MM.1S (cell line): Measurements from ENCODE around the gene WT1.

ENCODE experiments used
- DNase-seq: peaks from one replicate; pipeline ENCODE4 v3.0.0-alpha.2; 2015
- H2AFZ ChIP-seq: fragments of 300-600 bp; sonication (generic); 2 replicates; pipeline ENCODE4 v1.6.0; 2016; ENCODE audit warnings: antibody characterized with exemption, low read length
- H3F3A ChIP-seq: fragments of 300-600 bp; sonication (generic); 2 replicates; pipeline ENCODE4 v1.6.1; 2016; ENCODE audit warnings: mild to moderate bottlenecking, antibody characterized with exemption, low read length, moderate library complexity, mixed read lengths; ENCODE audit not compliant: insufficient read depth
- H3K27ac ChIP-seq: fragments of 300-600 bp; sonication (generic); 2 replicates; pipeline ENCODE4 v1.5.1; 2016; ENCODE audit warnings: mild to moderate bottlenecking, low read length
- H3K27me3 ChIP-seq: fragments of 300-600 bp; sonication (generic); replicated peaks from 2 replicates; pipeline ENCODE4 v1.6.0; 2016; ENCODE audit warnings: low read length; ENCODE audit not compliant: insufficient read depth
- H3K36me3 ChIP-seq: fragments of 300-600 bp; sonication (generic); replicated peaks from 2 replicates; pipeline ENCODE4 v1.6.1; 2016; ENCODE audit warnings: mild to moderate bottlenecking, low read length, mixed read lengths; ENCODE audit not compliant: insufficient read depth
- H3K4me1 ChIP-seq: fragments of 300-600 bp; sonication (generic); 2 replicates; pipeline ENCODE4 v1.6.1; 2016; ENCODE audit warnings: low read length, mixed read lengths
- H3K4me2 ChIP-seq: fragments of 300-600 bp; sonication (generic); 2 replicates; pipeline ENCODE4 v1.6.0; 2016; ENCODE audit warnings: low read depth, low read length
- H3K4me3 ChIP-seq: fragments of 300-600 bp; sonication (generic); 2 replicates; pipeline ENCODE4 v1.5.1; 2016; ENCODE audit warnings: low read length, mixed read lengths
- H3K79me2 ChIP-seq: fragments of 300-600 bp; sonication (generic); 2 replicates; pipeline ENCODE4 v1.6.1; 2016; ENCODE audit warnings: mixed run types, low read length, mixed read lengths
- H3K9ac ChIP-seq: fragments of 300-600 bp; sonication (generic); 2 replicates; pipeline ENCODE4 v1.6.1; 2016; ENCODE audit warnings: low read length, mixed read lengths
- H3K9me2 ChIP-seq: fragments of 300-600 bp; sonication (generic); replicated peaks from 2 replicates; pipeline ENCODE4 v1.6.1; 2016; ENCODE audit warnings: mild to moderate bottlenecking, low read length, mixed read lengths; ENCODE audit not compliant: insufficient read depth
- H3K9me3 ChIP-seq: fragments of 300-600 bp; sonication (generic); replicated peaks from 2 replicates; pipeline ENCODE4 v1.6.1; 2016; ENCODE audit warnings: mild to moderate bottlenecking, low read length, mixed read lengths; ENCODE audit not compliant: insufficient read depth
- H4K20me1 ChIP-seq: fragments of 300-600 bp; sonication (generic); 2 replicates; pipeline ENCODE4 v1.6.1; 2016; ENCODE audit warnings: mild to moderate bottlenecking, low read length, moderate library complexity, mixed read lengths; ENCODE audit not compliant: insufficient read depth
- CTCF ChIP-seq: fragments of 300-600 bp; sonication (generic); IDR thresholded peaks from 2 replicates; pipeline ENCODE4 v1.5.1; 2016; ENCODE audit warnings: antibody characterized with exemption, low read length, mixed read lengths
- EZH2 ChIP-seq: fragments of 300-600 bp; sonication (generic); optimal IDR thresholded peaks from 2 replicates; pipeline ENCODE3; 2017; ENCODE audit warnings: low read depth, mild to moderate bottlenecking, antibody characterized with exemption, low read length, mixed read lengths
- EZH2phosphoT487 ChIP-seq: fragments of 300-600 bp; sonication (generic); IDR thresholded peaks from 2 replicates; pipeline ENCODE4 v1.6.1; 2018; ENCODE audit warnings: antibody characterized with exemption, low read length

The WT1 gene

GRCh38 chr11:32341620-32342613 lies 93.4 kb downstream of the WT1 start:
- Histone ChIP-seq H3K27me3 (no peaks in the 10 kb centered on the region), H3K79me2 (no peaks in the 10 kb centered on the region), H3K9me3 (no peaks in the 10 kb centered on the region), H4K20me1 (no peaks in the 10 kb centered on the region), H3K9ac (no peak overlapping the region), H3K36me3 (no peaks in the 10 kb centered on the region), H3K9me2 (no peaks in the 10 kb centered on the region), H3K4me3 (no peak overlapping the region), H3K4me1 (peaks cover 6% of the 10 kb centered on the region), H2AFZ (no peak overlapping the region), H3F3A (no peaks in the 10 kb centered on the region), H3K27ac (no peak overlapping the region), H3K4me2 (no peak overlapping the region)
- TF ChIP-seq EZH2 (no peak), EZH2phosphoT487 (no peak), CTCF (no peak)
- no peak for DNase-seq

GRCh38 chr11:32340181-32340580 lies 95.2 kb downstream of the WT1 start:
- no peaks in the 10 kb centered on the region for H3K27me3 ChIP-seq

More at GRCh38 chr11:32340181-32340580, 95.2 kb downstream of the WT1 start:
- H3K27ac ChIP-seq = no peak overlapping the region
- no peak overlapping the region for H3K4me2 ChIP-seq
- no peak overlapping the region for H3K9ac ChIP-seq
- no peak for DNase-seq
- H3F3A ChIP-seq = no peaks in the 10 kb centered on the region
- no peaks in the 10 kb centered on the region for H3K9me3 ChIP-seq
- H2AFZ ChIP-seq = no peak overlapping the region
- no peaks in the 10 kb centered on the region for H3K36me3 ChIP-seq
- H3K9me2 ChIP-seq = no peaks in the 10 kb centered on the region
- no peaks in the 10 kb centered on the region for H3K79me2 ChIP-seq
- H3K4me1 ChIP-seq = peaks cover 6% of the 10 kb centered on the region
- no peak for TF ChIP-seq EZH2
- no peak for TF ChIP-seq EZH2phosphoT487
- TF ChIP-seq CTCF = no peak
- no peaks in the 10 kb centered on the region for H4K20me1 ChIP-seq
- H3K4me3 ChIP-seq = no peak overlapping the region
